ENCODE measurements around the gene WNT3.

DNA sequence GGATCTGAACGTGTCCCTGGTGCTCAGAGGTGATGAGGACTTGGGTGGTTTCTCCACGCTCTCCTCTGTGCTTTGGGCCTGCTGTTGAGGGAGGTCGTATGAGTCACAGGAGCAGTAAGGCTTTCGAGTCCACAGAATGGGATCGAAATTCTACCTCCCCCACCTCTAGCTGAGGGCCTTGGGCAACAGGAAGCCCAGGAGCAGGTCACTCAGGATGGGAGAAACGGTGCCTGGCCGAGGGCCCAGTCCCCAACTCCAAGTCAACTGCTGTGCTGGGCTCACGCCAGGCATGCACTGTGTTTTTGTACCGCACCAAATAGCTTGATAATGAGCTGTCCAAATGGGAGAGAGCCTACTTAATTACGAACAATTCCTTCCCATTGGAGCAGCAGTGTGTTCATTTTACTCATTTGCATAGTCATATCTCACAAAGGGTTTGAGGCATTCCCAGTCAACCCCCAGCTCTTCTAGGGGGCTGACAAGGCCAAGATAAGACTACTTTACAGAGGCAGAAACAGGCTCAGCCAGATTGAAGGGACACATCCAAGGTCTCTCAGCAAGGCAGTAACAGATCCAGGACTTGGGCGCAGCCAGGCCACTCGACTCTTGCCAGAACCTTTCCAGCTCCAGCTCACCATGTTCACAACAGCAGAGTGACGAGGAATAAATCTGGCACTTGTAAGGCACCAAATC is 53.6 kb downstream of the WNT3 start:
- TF ChIP-seq CTCF (IDR thresholded peaks at IDR 0.05): no peak
- no peak for TF ChIP-seq POLR2A (IDR thresholded peaks at IDR 0.05)

Data from heart left ventricle (tissue), 13 donors.